NCI-H748 (cell line): Measurements from ENCODE around the gene C1orf226.
"Not testable (repeated sequence)": the region's sequence is repeated elsewhere in the genome, so short reads cannot be mapped to it uniquely, and the experiment has no call there.

ENCODE experiments used
- DNase-seq: peaks from one replicate; lab custom pipeline; 2025; ENCODE audit not compliant: unreplicated experiment; lab: John Stamatoyannopoulos, UW

C1orf226 gene

GRCh38 chr1:162381383-162381782 is at the start of gene C1orf226:
TSS of gene C1orf226 (plus strand) at chr1:162381728. CDS start at chr1:162381902, 174 bp downstream.
- DNase-seq = no peak

- no peak for DNase-seq
Observed at GRCh38 chr1:162333991-162334390, 47.5 kb upstream of the C1orf226 start.

- DNase-seq = no peak
Observed at GRCh38 chr1:162335126-162335525, 46.4 kb upstream of the C1orf226 start.

- no peak for DNase-seq
Observed at GRCh38 chr1:162336621-162337285, 44.8 kb upstream of the C1orf226 start.

GRCh38 chr1:162342452-162342983 is 39.0 kb upstream of the C1orf226 start:
- DNase-seq = no peak

- no peak for DNase-seq
Observed at GRCh38 chr1:162343470-162343869, 38.1 kb upstream of the C1orf226 start.

GRCh38 chr1:162347281-162347680 is 34.2 kb upstream of the C1orf226 start:
- no peak for DNase-seq

GRCh38 chr1:162349635-162350330 is 31.7 kb upstream of the C1orf226 start:
- peak; percentile 64 for DNase-seq

- DNase-seq = no peak
Observed at GRCh38 chr1:162351246-162351842, 30.2 kb upstream of the C1orf226 start.

- DNase-seq = not testable (repeated sequence)
Observed at GRCh38 chr1:162351874-162352273, 29.7 kb upstream of the C1orf226 start.

GRCh38 chr1:162353078-162353477 is 28.4 kb upstream of the C1orf226 start:
- DNase-seq = no peak

- no peak for DNase-seq
Observed at GRCh38 chr1:162353702-162354101, 27.8 kb upstream of the C1orf226 start.

GRCh38 chr1:162357681-162358266 is 23.8 kb upstream of the C1orf226 start:
- DNase-seq = peak; percentile 56

GRCh38 chr1:162358928-162359327 is 22.6 kb upstream of the C1orf226 start:
- no peak for DNase-seq

- no peak for DNase-seq
Observed at GRCh38 chr1:162359523-162360236, 21.8 kb upstream of the C1orf226 start.

GRCh38 chr1:162360237-162360873 is 21.2 kb upstream of the C1orf226 start:
- no peak for DNase-seq

GRCh38 chr1:162360874-162361260 is 20.7 kb upstream of the C1orf226 start:
- DNase-seq = no peak

- no peak for DNase-seq
Observed at GRCh38 chr1:162361349-162361748, 20.2 kb upstream of the C1orf226 start.

- no peak for DNase-seq
Observed at GRCh38 chr1:162363823-162364222, 17.7 kb upstream of the C1orf226 start.

GRCh38 chr1:162364498-162364897 is 17.0 kb upstream of the C1orf226 start:
- DNase-seq = no peak
